ENCODE data around the gene SPAST.

DNA sequence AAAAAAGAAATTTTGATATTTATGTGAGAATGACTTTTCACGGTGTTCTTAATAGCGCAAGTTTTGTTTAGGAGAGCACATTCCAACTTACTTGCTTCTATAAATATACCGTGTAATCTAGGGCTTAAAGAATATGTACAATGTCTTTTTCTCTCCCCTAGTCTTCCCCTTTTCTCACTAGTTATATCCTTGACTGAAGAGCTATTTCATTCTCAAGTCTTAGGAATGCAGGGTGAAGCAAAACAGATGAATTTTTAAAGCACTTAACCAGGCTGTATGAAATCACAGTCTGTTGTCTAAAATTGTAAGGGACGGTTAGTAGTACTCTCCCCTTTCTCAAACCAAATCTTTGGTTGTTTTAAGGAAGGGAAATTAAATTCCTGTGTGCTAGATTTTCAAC, 72.7 kb downstream of the SPAST start:
- TF ChIP-seq EZH2 (IDR thresholded peaks at IDR 0.05; ENCODE audit: insufficient read depth, poor library complexity, severe bottlenecking) (no peak), EZH2phosphoT487 (IDR thresholded peaks at IDR 0.05; ENCODE audit: insufficient read depth, low read depth) (no peak)
